Measurements from ENCODE around the gene GALNT9. TPM values are rescaled to one million over a fixed set of nuclear protein-coding genes. Genes with fewer than 3 reads are reported as not detected.

Gene GALNT9
- total RNA-seq, 1 experiment from 2014 or later, result 2.6 TPM

- Histone ChIP-seq H3K4me3 (replicated peaks in 1 of 2; ENCODE audit: low read depth in 1 of 2, low read length in 2 of 2) (no peak overlapping the region), H3K4me2 (ENCODE audit: low read length) (no peak overlapping the region), H3K36me3 (ENCODE audit: control insufficient read depth in 1 of 2, insufficient read depth in 2 of 2, low read length in 2 of 2) (no peaks in the 10 kb centered on the region), H2AFZ (ENCODE audit: low read depth, low read length, poor library complexity, severe bottlenecking) (no peak overlapping the region), H3K9me3 (ENCODE audit: control insufficient read depth in 1 of 2, insufficient read depth in 1 of 2, low read depth in 1 of 2, low read length in 2 of 2) (no peaks in the 10 kb centered on the region), H3K27ac (ENCODE audit: low read depth, low read length) (no peak overlapping the region; the same call in 1 of the 2 replicates), H3K9me2 (ENCODE audit: insufficient read depth) (no peaks in the 10 kb centered on the region), H3K9ac (ENCODE audit: low read length) (no peak overlapping the region), H3K79me2 (ENCODE audit: insufficient read depth, low read length) (no peaks in the 10 kb centered on the region), H3K27me3 (ENCODE audit: insufficient read depth, low read length) (no peaks in the 10 kb centered on the region), H4K20me1 (ENCODE audit: insufficient read depth) (no peaks in the 10 kb centered on the region), H3K4me1 (ENCODE audit: control insufficient read depth in 1 of 2, insufficient read depth in 2 of 2, low read length in 2 of 2) (no peaks in the 10 kb centered on the region)
- ATAC-seq, result no peak
- intact Hi-C loops (cut with micrococcal nuclease), result no loop called here
- ChIA-PET CTCF (no interaction called here), RAD21 (ENCODE audit: low non-redundant PET in 1 of 2, low total read pairs in 2 of 2, uncharacterized antibody in 2 of 2, unreplicated experiment in 2 of 2) (no interaction called here), POLR2A (no interaction called here)
- no peak for DNase-seq (ENCODE audit: low read depth, low spot score)
- TF ChIP-seq EZH2 (IDR thresholded peaks at IDR 0.05) (no peak), ZNF274 (IDR thresholded peaks at IDR 0.05; ENCODE audit: low read depth, low read length) (no peak), ZFX (IDR thresholded peaks at IDR 0.05) (no peak), EGR1 (IDR thresholded peaks at IDR 0.05; ENCODE audit: low read depth) (no peak), ELF1 (IDR thresholded peaks at IDR 0.05; ENCODE audit: borderline replicate concordance, low read depth) (no peak), TCF7L2 (IDR thresholded peaks at IDR 0.05; ENCODE audit: borderline replicate concordance, extremely low read depth, insufficient read depth, insufficient read length) (no peak), CEBPB (IDR thresholded peaks at IDR 0.05; ENCODE audit: low read depth) (no peak), SP1 (IDR thresholded peaks at IDR 0.05; ENCODE audit: low read depth) (no peak), POLR2A (IDR thresholded peaks at IDR 0.05; ENCODE audit: borderline replicate concordance, extremely low read depth, insufficient read depth, insufficient read length) (no peak), FOSL1 (IDR thresholded peaks at IDR 0.05; ENCODE audit: low read depth) (no peak), YY1 (IDR thresholded peaks at IDR 0.05; ENCODE audit: extremely low read depth, insufficient replicate concordance, low read depth, low read length) (no peak), POLR2AphosphoS5 (IDR thresholded peaks at IDR 0.05; ENCODE audit: low read depth, low read length) (no peak), SRF (IDR thresholded peaks at IDR 0.05; ENCODE audit: low read depth) (no peak), EZH2phosphoT487 (IDR thresholded peaks at IDR 0.05; ENCODE audit: borderline replicate concordance) (no peak)
- TF ChIP-seq, protein P1, sequence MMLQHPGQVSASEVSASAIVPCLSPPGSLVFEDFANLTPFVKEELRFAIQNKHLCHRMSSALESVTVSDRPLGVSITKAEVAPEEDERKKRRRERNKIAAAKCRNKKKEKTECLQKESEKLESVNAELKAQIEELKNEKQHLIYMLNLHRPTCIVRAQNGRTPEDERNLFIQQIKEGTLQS (IDR thresholded peaks at IDR 0.05), result no peak
- TF ChIP-seq, protein P2, sequence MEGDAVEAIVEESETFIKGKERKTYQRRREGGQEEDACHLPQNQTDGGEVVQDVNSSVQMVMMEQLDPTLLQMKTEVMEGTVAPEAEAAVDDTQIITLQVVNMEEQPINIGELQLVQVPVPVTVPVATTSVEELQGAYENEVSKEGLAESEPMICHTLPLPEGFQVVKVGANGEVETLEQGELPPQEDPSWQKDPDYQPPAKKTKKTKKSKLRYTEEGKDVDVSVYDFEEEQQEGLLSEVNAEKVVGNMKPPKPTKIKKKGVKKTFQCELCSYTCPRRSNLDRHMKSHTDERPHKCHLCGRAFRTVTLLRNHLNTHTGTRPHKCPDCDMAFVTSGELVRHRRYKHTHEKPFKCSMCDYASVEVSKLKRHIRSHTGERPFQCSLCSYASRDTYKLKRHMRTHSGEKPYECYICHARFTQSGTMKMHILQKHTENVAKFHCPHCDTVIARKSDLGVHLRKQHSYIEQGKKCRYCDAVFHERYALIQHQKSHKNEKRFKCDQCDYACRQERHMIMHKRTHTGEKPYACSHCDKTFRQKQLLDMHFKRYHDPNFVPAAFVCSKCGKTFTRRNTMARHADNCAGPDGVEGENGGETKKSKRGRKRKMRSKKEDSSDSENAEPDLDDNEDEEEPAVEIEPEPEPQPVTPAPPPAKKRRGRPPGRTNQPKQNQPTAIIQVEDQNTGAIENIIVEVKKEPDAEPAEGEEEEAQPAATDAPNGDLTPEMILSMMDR (IDR thresholded peaks at IDR 0.05 in 2 of 3, conservative IDR thresholded peaks at IDR 0.05 in 1 of 3; ENCODE audit: borderline replicate concordance in 1 of 3, insufficient read depth in 1 of 3, low read depth in 2 of 3, low read length in 2 of 3), result no peak
- TF ChIP-seq, protein P3, sequence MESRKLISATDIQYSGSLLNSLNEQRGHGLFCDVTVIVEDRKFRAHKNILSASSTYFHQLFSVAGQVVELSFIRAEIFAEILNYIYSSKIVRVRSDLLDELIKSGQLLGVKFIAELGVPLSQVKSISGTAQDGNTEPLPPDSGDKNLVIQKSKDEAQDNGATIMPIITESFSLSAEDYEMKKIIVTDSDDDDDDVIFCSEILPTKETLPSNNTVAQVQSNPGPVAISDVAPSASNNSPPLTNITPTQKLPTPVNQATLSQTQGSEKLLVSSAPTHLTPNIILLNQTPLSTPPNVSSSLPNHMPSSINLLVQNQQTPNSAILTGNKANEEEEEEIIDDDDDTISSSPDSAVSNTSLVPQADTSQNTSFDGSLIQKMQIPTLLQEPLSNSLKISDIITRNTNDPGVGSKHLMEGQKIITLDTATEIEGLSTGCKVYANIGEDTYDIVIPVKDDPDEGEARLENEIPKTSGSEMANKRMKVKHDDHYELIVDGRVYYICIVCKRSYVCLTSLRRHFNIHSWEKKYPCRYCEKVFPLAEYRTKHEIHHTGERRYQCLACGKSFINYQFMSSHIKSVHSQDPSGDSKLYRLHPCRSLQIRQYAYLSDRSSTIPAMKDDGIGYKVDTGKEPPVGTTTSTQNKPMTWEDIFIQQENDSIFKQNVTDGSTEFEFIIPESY (IDR thresholded peaks at IDR 0.05; ENCODE audit: extremely low read depth, insufficient replicate concordance, low read length), result no peak
- BruUV-seq (replicated peaks), result no TSS peak
Observed at GRCh38 chr12:132173135-132174014, 156.0 kb downstream of the GALNT9 start.

All from HCT116 (cell line).